Astrocyte (in vitro differentiated cells and primary cell): ENCODE results near the gene ETV1. TPM values are rescaled to one million over a fixed set of nuclear protein-coding genes. Genes with fewer than 3 reads are reported as not detected.
A peak's percentile ranks its signal among the peaks of the same experiment; 100 is the strongest.

ENCODE experiments used
- DNase-seq: peaks from one replicate; pipeline ENCODE4 v3.0.0-alpha.2; 2010; ENCODE audit warnings: low read depth
- FAIRE-seq: peaks from 2 replicates; lab custom pipeline; 2011; peaks lifted over from hg19 to GRCh38; lab: Jason Lieb, UNC
- H2AFZ ChIP-seq: 2 replicates; pipeline ENCODE4 v1.6.0; 2012; ENCODE audit warnings: low read depth, low read length, inconsistent platforms
- H3K27ac ChIP-seq: 2 replicates; pipeline ENCODE4 v1.5.1; 2011; ENCODE audit warnings: low read depth, low read length, inconsistent platforms
- H3K27me3 ChIP-seq: 2 replicates; pipeline ENCODE4 v1.6.0; 2011; ENCODE audit warnings: low read length, inconsistent platforms; ENCODE audit not compliant: insufficient read depth
- H3K36me3 ChIP-seq: 2 replicates; pipeline ENCODE4 v1.5.1; 2011; ENCODE audit warnings: low read length, inconsistent platforms; ENCODE audit not compliant: insufficient read depth
- H3K4me1 ChIP-seq: 2 replicates; pipeline ENCODE4 v1.5.1; 2011; ENCODE audit warnings: low read length, inconsistent platforms; ENCODE audit not compliant: insufficient read depth
- H3K4me2 ChIP-seq: 2 replicates; pipeline ENCODE4 v1.6.0; 2012; ENCODE audit warnings: low read length, inconsistent platforms
- H3K4me3 ChIP-seq: 2 replicates; pipeline ENCODE4 v1.5.1; 2011; ENCODE audit warnings: low read depth, mild to moderate bottlenecking, low read length, inconsistent platforms; ENCODE audit not compliant: insufficient read depth
- H3K79me2 ChIP-seq: 2 replicates; pipeline ENCODE4 v1.6.0; 2012; ENCODE audit warnings: mild to moderate bottlenecking, low read length, inconsistent platforms; ENCODE audit not compliant: insufficient read depth
- H3K9ac ChIP-seq: 2 replicates; pipeline ENCODE4 v1.6.0; 2012; ENCODE audit warnings: mild to moderate bottlenecking, low read length, inconsistent platforms
- H3K9me3 ChIP-seq: 2 replicates; pipeline ENCODE4 v1.5.1; 2012; ENCODE audit warnings: low read depth, mild to moderate bottlenecking, low read length, inconsistent platforms; ENCODE audit not compliant: insufficient read depth
- H4K20me1 ChIP-seq: 2 replicates; pipeline ENCODE4 v1.6.0; 2012; ENCODE audit warnings: low read length, inconsistent platforms; ENCODE audit not compliant: insufficient read depth
- H3K27ac Mint-ChIP-seq: one replicate; pipeline ENCODE4 v1.8.0; 2021; ENCODE audit warnings: mild to moderate bottlenecking, mixed read lengths; ENCODE audit not compliant: unreplicated experiment
- H3K27me3 Mint-ChIP-seq: one replicate; pipeline ENCODE4 v1.8.0; 2021; ENCODE audit warnings: low read depth, mixed read lengths; ENCODE audit not compliant: unreplicated experiment
- H3K36me3 Mint-ChIP-seq: one replicate; pipeline ENCODE4 v1.8.0; 2021; ENCODE audit warnings: low read depth, mixed read lengths; ENCODE audit not compliant: unreplicated experiment
- H3K4me1 Mint-ChIP-seq: one replicate; pipeline ENCODE4 v1.8.0; 2021; ENCODE audit warnings: low read depth, mixed read lengths; ENCODE audit not compliant: unreplicated experiment
- H3K4me3 Mint-ChIP-seq: one replicate; pipeline ENCODE4 v1.8.0; 2021; ENCODE audit warnings: mild to moderate bottlenecking, moderate library complexity, mixed read lengths; ENCODE audit not compliant: unreplicated experiment
- H3K9me3 Mint-ChIP-seq: one replicate; pipeline ENCODE4 v1.8.0; 2021; ENCODE audit warnings: mild to moderate bottlenecking, mixed read lengths; ENCODE audit not compliant: unreplicated experiment
- CTCF ChIP-seq: IDR thresholded peaks from 2 replicates; pipeline ENCODE4 v1.5.1; 2011; ENCODE audit warnings: low read depth, mild to moderate bottlenecking, inconsistent platforms, low read length, moderate library complexity; ENCODE audit not compliant: insufficient read depth
- EZH2 ChIP-seq: IDR thresholded peaks from 2 replicates; pipeline ENCODE4 v1.6.1; 2012; ENCODE audit warnings: mild to moderate bottlenecking, low read length, inconsistent platforms; ENCODE audit not compliant: insufficient read depth
- total RNA-seq: library from RNA; stranded (reverse); gene quantifications from 2 replicates; pipeline ENCODE4 v1.2.1, GENCODE V29; 2021

The ETV1 gene
- total RNA-seq, 1 donor from 2014 or later = 12.6 TPM

- FAIRE-seq = no peak
Measured at GRCh38 chr7:13894377-13894776, 95.1 kb downstream of the ETV1 start.

GRCh38 chr7:13890793-13891192, 98.7 kb downstream of the ETV1 start:
- Histone ChIP-seq H3K27me3 (no peaks in the 10 kb centered on the region), H3K9ac (no peak overlapping the region), H3K4me3 (no peak overlapping the region), H3K4me1 (no peaks in the 10 kb centered on the region), H3K79me2 (no peaks in the 10 kb centered on the region), H2AFZ (no peak overlapping the region), H3K27ac (no peak overlapping the region), H3K4me2 (no peak overlapping the region), H3K9me3 (no peaks in the 10 kb centered on the region), H4K20me1 (no peaks in the 10 kb centered on the region), H3K36me3 (peaks cover 4% of the 10 kb centered on the region)
- DNase-seq = no peak
- Mint-ChIP-seq H3K4me3 (no peak overlapping the region), H3K4me1 (no peaks in the 10 kb centered on the region), H3K27ac (no peak overlapping the region), H3K27me3 (no peaks in the 10 kb centered on the region), H3K9me3 (no peaks in the 10 kb centered on the region), H3K36me3 (no peaks in the 10 kb centered on the region)
- no peak for FAIRE-seq
- TF ChIP-seq CTCF = no peak

More at GRCh38 chr7:13894377-13894776, 95.1 kb downstream of the ETV1 start:
- Histone ChIP-seq H2AFZ (no peak overlapping the region), H3K27me3 (no peaks in the 10 kb centered on the region), H3K79me2 (no peaks in the 10 kb centered on the region), H3K36me3 (peaks cover 4% of the 10 kb centered on the region), H3K4me3 (no peak overlapping the region), H3K27ac (no peak overlapping the region), H3K4me2 (no peak overlapping the region), H3K4me1 (no peaks in the 10 kb centered on the region), H3K9ac (no peak overlapping the region), H3K9me3 (no peaks in the 10 kb centered on the region), H4K20me1 (no peaks in the 10 kb centered on the region)
- no peak overlapping the region for H3K4me3 Mint-ChIP-seq
- no peaks in the 10 kb centered on the region for H3K27me3 Mint-ChIP-seq
- TF ChIP-seq EZH2 = no peak
- no peak for TF ChIP-seq CTCF
- no peaks in the 10 kb centered on the region for H3K9me3 Mint-ChIP-seq
- DNase-seq = no peak
- H3K36me3 Mint-ChIP-seq = no peaks in the 10 kb centered on the region
- peaks cover 4% of the 10 kb centered on the region for H3K4me1 Mint-ChIP-seq
- no peak overlapping the region for H3K27ac Mint-ChIP-seq

GRCh38 chr7:13886356-13886755, 103.1 kb downstream of the ETV1 start:
- Mint-ChIP-seq H3K9me3 (no peaks in the 10 kb centered on the region), H3K4me1 (no peaks in the 10 kb centered on the region), H3K4me3 (no peak overlapping the region), H3K27me3 (no peaks in the 10 kb centered on the region), H3K27ac (no peak overlapping the region), H3K36me3 (no peaks in the 10 kb centered on the region)
- Histone ChIP-seq H3K79me2 (no peaks in the 10 kb centered on the region), H3K9ac (no peak overlapping the region), H4K20me1 (no peaks in the 10 kb centered on the region), H3K4me1 (no peaks in the 10 kb centered on the region), H3K36me3 (no peaks in the 10 kb centered on the region), H3K27me3 (no peaks in the 10 kb centered on the region), H3K9me3 (no peaks in the 10 kb centered on the region), H3K27ac (no peak overlapping the region), H3K4me2 (no peak overlapping the region), H2AFZ (no peak overlapping the region), H3K4me3 (no peak overlapping the region)
- FAIRE-seq (peak; percentile 47), DNase-seq (peak; percentile 51)
- TF ChIP-seq CTCF (no peak), EZH2 (no peak)
